GM18499 (cell line): ENCODE results near the gene HOXA11.

Experiments used
- ATAC-seq: cut with Tn5 transposase; IDR thresholded peaks from one replicate; pipeline ENCODE4 v1.9.1; 2021; ENCODE audit warnings: moderate number of reproducible peaks; ENCODE audit not compliant: insufficient read depth, unreplicated experiment

HOXA11 gene

GRCh38 chr7:27185013-27185853, at the start of gene HOXA11:
Gene HOXA11, minus strand, starts transcription at chr7:27185232. Its CDS starts 88 bp downstream, at chr7:27185144.
- no peak for ATAC-seq

GRCh38 chr7:27229448-27229847, 44.4 kb upstream of the HOXA11 start:
- ATAC-seq, result no peak

GRCh38 chr7:27224983-27225934, 40.2 kb upstream of the HOXA11 start:
- no peak for ATAC-seq

GRCh38 chr7:27223941-27224575, 39.0 kb upstream of the HOXA11 start:
- no peak for ATAC-seq

- ATAC-seq, result no peak
These were observed 36.3 kb upstream of the HOXA11 start for GRCh38 chr7:27221201-27221797.

- no peak for ATAC-seq
These were observed 35.5 kb upstream of the HOXA11 start for GRCh38 chr7:27220440-27220955.

GRCh38 chr7:27219821-27220220, 34.8 kb upstream of the HOXA11 start:
- ATAC-seq, result no peak

- ATAC-seq, result no peak
These were observed 32.9 kb upstream of the HOXA11 start for GRCh38 chr7:27217951-27218350.

GRCh38 chr7:27215356-27215755, 30.3 kb upstream of the HOXA11 start:
- ATAC-seq, result no peak

- ATAC-seq, result no peak
These were observed 29.4 kb upstream of the HOXA11 start for GRCh38 chr7:27214239-27214950.

- no peak for ATAC-seq
These were observed 28.6 kb upstream of the HOXA11 start for GRCh38 chr7:27213433-27214238.

- no peak for ATAC-seq
These were observed 27.7 kb upstream of the HOXA11 start for GRCh38 chr7:27212497-27213432.

GRCh38 chr7:27211764-27212204, 26.8 kb upstream of the HOXA11 start:
- no peak for ATAC-seq

- no peak for ATAC-seq
These were observed 26.0 kb upstream of the HOXA11 start for GRCh38 chr7:27211084-27211446.

GRCh38 chr7:27210441-27211083, 25.5 kb upstream of the HOXA11 start:
- no peak for ATAC-seq

GRCh38 chr7:27209933-27210440, 25.0 kb upstream of the HOXA11 start:
- no peak for ATAC-seq

- no peak for ATAC-seq
These were observed 24.0 kb upstream of the HOXA11 start for GRCh38 chr7:27208998-27209397.
